SK-N-SH treated with all-trans-retinoic acid at 6 μM for 48 hours (cell line): Measurements from ENCODE around the gene HTD2.

Experiments used
- ATAC-seq: fragments of 200-7000 bp; cut with Tn5 transposase; 3 replicates; pipeline ENCODE4 v1.9.1; 2020; ENCODE audit warnings: mild to moderate bottlenecking, moderate library complexity
- BACH2 ChIP-seq: fragments of 250-450 bp; sonication (Bioruptor Pico); IDR thresholded peaks from 2 replicates; pipeline ENCODE4 v1.9.0; 2021; ENCODE audit warnings: mild to moderate bottlenecking, borderline replicate concordance
- CSDC2 ChIP-seq: fragments of 250-450 bp; sonication (Bioruptor Pico); IDR thresholded peaks from 2 replicates; pipeline ENCODE4 v1.5.0; 2020; ENCODE audit warnings: mild to moderate bottlenecking, moderate library complexity
- ESRRG ChIP-seq: fragments of 250-450 bp; sonication (Bioruptor Pico); IDR thresholded peaks from 2 replicates; pipeline ENCODE4 v1.6.1; 2021; ENCODE audit warnings: mild to moderate bottlenecking
- ISL1 ChIP-seq: fragments of 250-450 bp; sonication (Bioruptor Pico); IDR thresholded peaks from 2 replicates; pipeline ENCODE4 v2.1.2; 2022; ENCODE audit warnings: mild to moderate bottlenecking, moderate library complexity
- PPARA ChIP-seq: fragments of 250-450 bp; sonication (Bioruptor Pico); IDR thresholded peaks from 2 replicates; pipeline ENCODE4 v1.5.0; 2020; ENCODE audit warnings: mild to moderate bottlenecking, borderline replicate concordance
- RARB ChIP-seq: fragments of 250-450 bp; sonication (Bioruptor Pico); IDR thresholded peaks from 2 replicates; pipeline ENCODE4 v1.8.0; 2021; ENCODE audit warnings: mild to moderate bottlenecking, moderate library complexity
- SNAI2 ChIP-seq: fragments of 250-450 bp; sonication (Bioruptor Pico); IDR thresholded peaks from 2 replicates; pipeline ENCODE4 v1.5.0; 2020; ENCODE audit warnings: mild to moderate bottlenecking, moderate library complexity
- TCF4 ChIP-seq: fragments of 250-450 bp; sonication (Bioruptor Pico); IDR thresholded peaks from 2 replicates; pipeline ENCODE4 v1.8.0; 2021; ENCODE audit warnings: mild to moderate bottlenecking, moderate library complexity, borderline replicate concordance
- TOX ChIP-seq: fragments of 250-450 bp; sonication (Bioruptor Pico); IDR thresholded peaks from 2 replicates; pipeline ENCODE4 v1.8.0; 2021; ENCODE audit warnings: mild to moderate bottlenecking, moderate library complexity, borderline replicate concordance
- ZFP3 ChIP-seq: fragments of 250-450 bp; sonication (Bioruptor Pico); IDR thresholded peaks from 2 replicates; pipeline ENCODE4 v1.5.0; 2020; ENCODE audit warnings: mild to moderate bottlenecking, moderate library complexity
- ZFP30 ChIP-seq: fragments of 450-650 bp; formaldehyde crosslinking; IDR thresholded peaks from 2 replicates; pipeline ENCODE4 v1.5.0; 2022; ENCODE audit warnings: mild to moderate bottlenecking, moderate library complexity
- ZNF565 ChIP-seq: fragments of 450-650 bp; formaldehyde crosslinking; conservative IDR thresholded peaks from 2 replicates; pipeline ENCODE4 v1.5.0; 2020; ENCODE audit warnings: low read depth, mild to moderate bottlenecking, moderate library complexity
- ZNF70 ChIP-seq: fragments of 450-650 bp; formaldehyde crosslinking; IDR thresholded peaks from 2 replicates; pipeline ENCODE4 v1.5.0; 2020; ENCODE audit warnings: mild to moderate bottlenecking, moderate library complexity
- TF ChIP-seq, protein P1 (sequence below): fragments of 250-450 bp; sonication (Bioruptor Pico); IDR thresholded peaks from 2 replicates; pipeline ENCODE4 v1.5.0; 2020; ENCODE audit warnings: mild to moderate bottlenecking, moderate library complexity
- TF ChIP-seq, protein P2 (sequence below): fragments of 250-450 bp; sonication (Bioruptor Pico); IDR thresholded peaks from 2 replicates; pipeline ENCODE4 v1.5.1; 2020; ENCODE audit warnings: low read depth, mild to moderate bottlenecking, moderate library complexity
- TF ChIP-seq, protein P3 (sequence below): fragments of 250-450 bp; sonication (Bioruptor Pico); IDR thresholded peaks from 2 replicates; pipeline ENCODE4 v1.5.1; 2021; ENCODE audit warnings: mild to moderate bottlenecking, moderate library complexity
- TF ChIP-seq, protein P4 (sequence below): fragments of 250-450 bp; sonication (Bioruptor Pico); IDR thresholded peaks from 2 replicates; pipeline ENCODE4 v1.8.0; 2020; ENCODE audit warnings: mild to moderate bottlenecking, moderate library complexity, borderline replicate concordance

Gene HTD2

DNA sequence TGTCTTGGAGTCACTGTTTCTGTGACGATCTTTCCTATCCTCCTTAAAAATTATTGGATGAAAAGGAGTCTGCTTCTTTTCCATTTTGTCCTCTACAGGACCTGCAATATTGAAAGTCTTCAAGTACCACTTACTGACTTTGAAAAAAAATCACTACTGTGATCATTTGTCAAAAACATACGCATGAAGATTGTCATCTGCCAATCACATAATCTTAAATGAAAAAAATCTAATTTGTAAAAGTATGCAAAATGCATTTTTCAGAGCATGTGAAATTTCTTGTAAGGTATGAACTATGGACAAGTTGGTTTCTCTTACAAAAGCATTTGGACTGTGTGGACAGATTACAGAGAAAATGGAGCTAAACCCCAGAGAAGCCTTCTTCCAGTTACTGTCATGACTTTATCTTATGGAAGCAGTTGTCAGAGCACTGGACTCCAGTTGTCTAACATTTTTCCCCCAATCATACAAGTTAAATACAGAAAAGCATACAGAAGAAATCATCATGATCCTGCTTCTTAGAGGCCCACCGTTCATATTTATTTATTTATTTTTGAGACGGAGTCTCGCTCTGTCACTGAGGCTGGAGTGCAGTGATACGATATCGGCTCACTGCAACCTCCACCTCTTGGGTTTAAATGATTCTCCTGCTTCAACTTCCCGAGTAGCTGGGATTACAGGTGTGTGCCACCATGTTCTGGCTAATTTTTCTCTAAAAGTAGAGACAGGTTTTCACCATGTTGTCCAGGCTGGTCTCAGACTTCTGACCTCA is 23.0 kb downstream of the HTD2 start:
- no peak for ATAC-seq
- TF ChIP-seq RARB (CRISPR knock-in tag) (no peak), ESRRG (CRISPR knock-in tag) (no peak)
- TF ChIP-seq, protein P1, sequence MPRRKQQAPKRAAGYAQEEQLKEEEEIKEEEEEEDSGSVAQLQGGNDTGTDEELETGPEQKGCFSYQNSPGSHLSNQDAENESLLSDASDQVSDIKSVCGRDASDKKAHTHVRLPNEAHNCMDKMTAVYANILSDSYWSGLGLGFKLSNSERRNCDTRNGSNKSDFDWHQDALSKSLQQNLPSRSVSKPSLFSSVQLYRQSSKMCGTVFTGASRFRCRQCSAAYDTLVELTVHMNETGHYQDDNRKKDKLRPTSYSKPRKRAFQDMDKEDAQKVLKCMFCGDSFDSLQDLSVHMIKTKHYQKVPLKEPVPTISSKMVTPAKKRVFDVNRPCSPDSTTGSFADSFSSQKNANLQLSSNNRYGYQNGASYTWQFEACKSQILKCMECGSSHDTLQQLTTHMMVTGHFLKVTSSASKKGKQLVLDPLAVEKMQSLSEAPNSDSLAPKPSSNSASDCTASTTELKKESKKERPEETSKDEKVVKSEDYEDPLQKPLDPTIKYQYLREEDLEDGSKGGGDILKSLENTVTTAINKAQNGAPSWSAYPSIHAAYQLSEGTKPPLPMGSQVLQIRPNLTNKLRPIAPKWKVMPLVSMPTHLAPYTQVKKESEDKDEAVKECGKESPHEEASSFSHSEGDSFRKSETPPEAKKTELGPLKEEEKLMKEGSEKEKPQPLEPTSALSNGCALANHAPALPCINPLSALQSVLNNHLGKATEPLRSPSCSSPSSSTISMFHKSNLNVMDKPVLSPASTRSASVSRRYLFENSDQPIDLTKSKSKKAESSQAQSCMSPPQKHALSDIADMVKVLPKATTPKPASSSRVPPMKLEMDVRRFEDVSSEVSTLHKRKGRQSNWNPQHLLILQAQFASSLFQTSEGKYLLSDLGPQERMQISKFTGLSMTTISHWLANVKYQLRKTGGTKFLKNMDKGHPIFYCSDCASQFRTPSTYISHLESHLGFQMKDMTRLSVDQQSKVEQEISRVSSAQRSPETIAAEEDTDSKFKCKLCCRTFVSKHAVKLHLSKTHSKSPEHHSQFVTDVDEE (CRISPR knock-in tag): no peak

DNA sequence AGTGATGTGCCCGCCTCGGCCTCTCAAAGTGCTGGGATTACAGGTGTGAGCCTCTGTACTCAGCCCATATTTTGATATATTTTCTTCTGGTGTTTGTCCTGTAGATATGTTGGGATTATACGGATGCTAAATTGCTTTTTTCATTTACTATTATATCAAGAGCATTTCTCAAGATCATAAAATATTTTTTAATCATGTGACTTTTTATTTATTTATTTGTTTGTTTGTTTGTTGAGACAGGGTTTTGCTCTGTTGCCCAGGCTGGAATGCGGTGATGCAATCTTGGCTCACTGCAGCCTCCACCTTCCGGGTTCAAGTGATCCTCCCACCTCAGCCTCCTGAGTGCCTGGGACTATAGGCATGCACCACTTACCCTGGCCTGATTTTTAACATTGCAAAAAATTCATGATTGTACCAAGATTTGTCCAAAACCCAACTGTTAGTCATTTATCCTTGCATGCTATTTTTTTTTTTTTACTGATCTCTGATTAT is 23.6 kb downstream of the HTD2 start:
- ATAC-seq: no peak

DNA sequence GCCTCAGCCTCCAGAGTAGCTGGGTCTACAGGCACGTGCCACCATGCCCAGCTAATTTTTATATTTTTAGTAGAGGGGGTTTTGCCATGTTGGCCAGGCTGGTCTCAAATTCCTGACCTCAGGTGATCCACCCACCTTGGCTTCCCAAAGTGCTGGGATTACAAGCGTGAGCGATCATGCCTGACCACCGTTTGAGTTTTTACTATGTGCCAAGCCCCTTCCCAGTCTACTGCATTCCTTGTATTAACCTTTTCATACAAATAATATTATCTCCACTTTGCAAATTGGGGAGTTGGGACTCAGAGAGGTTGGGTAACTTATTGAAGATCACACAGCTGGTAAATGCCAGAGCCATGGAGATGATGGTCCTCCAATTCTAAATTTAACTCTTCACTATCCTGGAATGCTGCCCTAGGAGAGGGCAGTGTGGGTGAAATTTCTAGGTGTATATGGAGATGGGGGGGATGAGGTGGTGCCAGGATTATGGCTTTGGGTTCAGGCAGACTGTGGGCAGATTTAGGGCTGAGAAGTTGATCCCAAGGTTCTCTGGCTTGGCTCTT is 25.4 kb downstream of the HTD2 start:
- ATAC-seq: no peak
- TF ChIP-seq, protein P2, sequence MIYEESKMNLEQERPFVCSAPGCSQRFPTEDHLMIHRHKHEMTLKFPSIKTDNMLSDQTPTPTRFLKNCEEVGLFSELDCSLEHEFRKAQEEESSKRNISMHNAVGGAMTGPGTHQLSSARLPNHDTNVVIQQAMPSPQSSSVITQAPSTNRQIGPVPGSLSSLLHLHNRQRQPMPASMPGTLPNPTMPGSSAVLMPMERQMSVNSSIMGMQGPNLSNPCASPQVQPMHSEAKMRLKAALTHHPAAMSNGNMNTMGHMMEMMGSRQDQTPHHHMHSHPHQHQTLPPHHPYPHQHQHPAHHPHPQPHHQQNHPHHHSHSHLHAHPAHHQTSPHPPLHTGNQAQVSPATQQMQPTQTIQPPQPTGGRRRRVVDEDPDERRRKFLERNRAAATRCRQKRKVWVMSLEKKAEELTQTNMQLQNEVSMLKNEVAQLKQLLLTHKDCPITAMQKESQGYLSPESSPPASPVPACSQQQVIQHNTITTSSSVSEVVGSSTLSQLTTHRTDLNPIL (CRISPR knock-in tag): no peak
- TF ChIP-seq, protein P3, sequence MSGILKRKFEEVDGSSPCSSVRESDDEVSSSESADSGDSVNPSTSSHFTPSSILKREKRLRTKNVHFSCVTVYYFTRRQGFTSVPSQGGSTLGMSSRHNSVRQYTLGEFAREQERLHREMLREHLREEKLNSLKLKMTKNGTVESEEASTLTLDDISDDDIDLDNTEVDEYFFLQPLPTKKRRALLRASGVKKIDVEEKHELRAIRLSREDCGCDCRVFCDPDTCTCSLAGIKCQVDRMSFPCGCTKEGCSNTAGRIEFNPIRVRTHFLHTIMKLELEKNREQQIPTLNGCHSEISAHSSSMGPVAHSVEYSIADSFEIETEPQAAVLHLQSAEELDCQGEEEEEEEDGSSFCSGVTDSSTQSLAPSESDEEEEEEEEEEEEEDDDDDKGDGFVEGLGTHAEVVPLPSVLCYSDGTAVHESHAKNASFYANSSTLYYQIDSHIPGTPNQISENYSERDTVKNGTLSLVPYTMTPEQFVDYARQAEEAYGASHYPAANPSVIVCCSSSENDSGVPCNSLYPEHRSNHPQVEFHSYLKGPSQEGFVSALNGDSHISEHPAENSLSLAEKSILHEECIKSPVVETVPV (CRISPR knock-in tag): no peak
- TF ChIP-seq ZNF70 (no peak), ISL1 (CRISPR knock-in tag) (no peak), TCF4 (CRISPR knock-in tag) (no peak), SNAI2 (CRISPR knock-in tag) (no peak), BACH2 (CRISPR knock-in tag) (no peak)

More for the DNA sequence above, 23.6 kb downstream of the HTD2 start:
- no peak for TF ChIP-seq ZFP3 (CRISPR knock-in tag)
- no peak for TF ChIP-seq PPARA (CRISPR knock-in tag)
- TF ChIP-seq, protein P2 (CRISPR knock-in tag): no peak
- no peak for TF ChIP-seq BACH2 (CRISPR knock-in tag)
- TF ChIP-seq ESRRG (CRISPR knock-in tag): no peak
- no peak for TF ChIP-seq ZFP30
- no peak for TF ChIP-seq ZNF70
- no peak for TF ChIP-seq ISL1 (CRISPR knock-in tag)
- no peak for TF ChIP-seq ZNF565
- no peak for TF ChIP-seq RARB (CRISPR knock-in tag)
- no peak for TF ChIP-seq TOX (CRISPR knock-in tag)
- TF ChIP-seq, protein P1 (CRISPR knock-in tag): no peak
- TF ChIP-seq, protein P3 (CRISPR knock-in tag): no peak
- no peak for TF ChIP-seq CSDC2
- TF ChIP-seq, protein P4, sequence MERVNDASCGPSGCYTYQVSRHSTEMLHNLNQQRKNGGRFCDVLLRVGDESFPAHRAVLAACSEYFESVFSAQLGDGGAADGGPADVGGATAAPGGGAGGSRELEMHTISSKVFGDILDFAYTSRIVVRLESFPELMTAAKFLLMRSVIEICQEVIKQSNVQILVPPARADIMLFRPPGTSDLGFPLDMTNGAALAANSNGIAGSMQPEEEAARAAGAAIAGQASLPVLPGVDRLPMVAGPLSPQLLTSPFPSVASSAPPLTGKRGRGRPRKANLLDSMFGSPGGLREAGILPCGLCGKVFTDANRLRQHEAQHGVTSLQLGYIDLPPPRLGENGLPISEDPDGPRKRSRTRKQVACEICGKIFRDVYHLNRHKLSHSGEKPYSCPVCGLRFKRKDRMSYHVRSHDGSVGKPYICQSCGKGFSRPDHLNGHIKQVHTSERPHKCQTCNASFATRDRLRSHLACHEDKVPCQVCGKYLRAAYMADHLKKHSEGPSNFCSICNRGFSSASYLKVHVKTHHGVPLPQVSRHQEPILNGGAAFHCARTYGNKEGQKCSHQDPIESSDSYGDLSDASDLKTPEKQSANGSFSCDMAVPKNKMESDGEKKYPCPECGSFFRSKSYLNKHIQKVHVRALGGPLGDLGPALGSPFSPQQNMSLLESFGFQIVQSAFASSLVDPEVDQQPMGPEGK (CRISPR knock-in tag): no peak
